GM21447 (cell line): ENCODE results near the gene KDM4B.

ENCODE experiments used
- ATAC-seq: cut with Tn5 transposase; IDR thresholded peaks from one replicate; pipeline ENCODE4 v1.9.1; 2021; ENCODE audit not compliant: unreplicated experiment

Gene KDM4B

DNA sequence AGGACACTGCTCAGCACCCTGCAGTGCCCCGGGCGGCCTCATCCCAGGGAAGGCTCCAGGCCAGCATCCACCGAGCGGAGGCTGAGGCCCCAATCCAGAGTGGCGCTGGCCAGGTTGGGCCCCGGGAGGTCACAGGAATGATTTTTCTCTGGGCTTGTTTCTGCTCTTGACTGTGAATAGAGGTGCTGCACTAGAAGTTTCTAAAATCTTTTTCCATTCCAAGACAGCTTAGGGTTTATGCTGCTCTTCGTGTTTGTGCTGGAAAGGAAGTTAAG is 15.1 kb downstream of the KDM4B start:
- no peak for ATAC-seq

DNA sequence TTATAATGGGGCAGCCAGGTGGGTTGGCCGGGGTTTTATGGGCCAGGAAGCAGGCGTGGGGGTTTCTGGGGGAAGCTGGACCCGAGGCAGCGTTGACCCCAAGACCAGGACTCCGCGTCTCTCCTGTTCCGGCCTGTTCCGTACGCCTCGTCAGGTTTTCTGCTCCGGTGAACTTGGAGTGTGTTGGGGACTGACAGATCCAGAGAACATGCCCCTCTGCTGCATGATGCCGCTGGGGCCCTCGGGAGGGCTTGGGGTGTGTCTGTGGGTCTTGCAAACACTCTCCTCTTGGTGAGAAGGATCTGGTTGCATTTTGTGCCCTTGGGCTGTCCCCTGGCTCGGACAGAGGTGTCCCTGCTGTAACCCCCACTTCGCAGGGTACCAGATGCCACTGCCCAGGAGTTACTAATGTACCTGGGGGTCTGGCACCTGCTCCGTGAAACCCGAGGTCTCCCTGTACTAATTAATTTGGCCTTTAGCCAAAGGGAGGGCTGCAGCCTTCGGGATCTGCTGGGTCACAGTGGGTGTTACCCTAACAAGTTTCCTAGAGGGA is 15.6 kb downstream of the KDM4B start:
- no peak for ATAC-seq

DNA sequence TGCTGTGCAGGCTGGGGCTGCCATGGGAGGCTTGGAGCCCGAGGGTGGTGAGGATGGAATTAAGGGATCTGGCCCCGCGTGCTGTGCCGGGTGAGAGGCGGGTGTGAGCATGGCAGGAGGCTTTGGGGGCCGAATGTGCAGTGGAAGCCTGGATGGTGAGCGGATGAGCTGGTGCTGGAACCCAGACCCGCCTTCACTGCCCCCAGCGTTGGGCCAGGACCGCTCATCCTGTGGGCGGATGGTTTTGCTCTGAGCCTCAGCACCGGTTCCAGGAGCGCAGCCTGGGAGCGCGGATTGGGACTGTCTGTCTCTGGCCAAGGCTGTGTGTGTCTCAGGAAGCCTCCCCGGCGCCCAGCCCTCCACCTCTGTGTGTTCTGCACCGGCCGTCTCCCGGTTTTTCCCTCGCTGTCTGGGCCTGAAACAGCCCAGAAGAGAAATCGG is 16.7 kb downstream of the KDM4B start:
- ATAC-seq = no peak

DNA sequence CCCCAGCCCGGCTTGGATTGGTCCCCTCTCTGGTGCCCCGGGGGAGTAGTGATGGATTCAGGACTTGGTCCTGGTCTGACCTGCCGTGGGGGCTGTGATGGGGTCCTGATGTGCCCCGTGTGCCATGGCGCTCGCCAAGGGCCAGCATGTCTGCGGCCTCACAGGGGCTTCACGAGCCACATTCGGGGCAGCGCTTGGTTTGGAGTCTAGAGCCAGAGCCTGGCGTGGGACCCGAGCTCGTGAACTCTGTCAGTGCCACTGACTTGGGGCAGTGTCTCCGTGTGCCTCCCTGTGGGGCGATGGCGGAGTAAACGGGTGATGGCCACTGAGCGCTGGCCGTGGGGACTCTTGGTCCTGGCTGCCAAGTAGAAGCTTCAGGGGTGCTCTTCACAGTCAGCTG is 17.1 kb downstream of the KDM4B start:
- ATAC-seq = no peak

DNA sequence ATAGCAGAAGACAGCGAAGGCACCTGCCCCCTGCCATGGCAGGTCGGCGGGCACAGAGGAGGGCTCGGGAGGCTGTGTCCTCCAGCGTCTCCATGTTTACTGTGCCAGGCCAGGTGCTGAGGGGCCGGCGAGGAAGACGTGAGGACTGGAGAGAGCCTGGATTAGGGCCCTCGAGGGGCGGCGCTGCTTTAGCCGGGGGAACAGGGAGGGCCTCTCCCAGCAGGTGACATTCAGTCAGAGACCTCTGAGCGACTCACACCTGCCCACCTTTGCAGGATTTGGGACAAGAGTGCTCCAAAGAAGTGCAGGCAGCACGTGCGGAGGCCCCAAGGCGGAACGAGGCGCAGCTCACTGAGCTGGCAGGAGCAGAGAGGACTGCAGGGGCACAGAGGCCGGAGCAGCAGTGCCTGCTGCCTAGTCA is 17.6 kb downstream of the KDM4B start:
- no peak for ATAC-seq

DNA sequence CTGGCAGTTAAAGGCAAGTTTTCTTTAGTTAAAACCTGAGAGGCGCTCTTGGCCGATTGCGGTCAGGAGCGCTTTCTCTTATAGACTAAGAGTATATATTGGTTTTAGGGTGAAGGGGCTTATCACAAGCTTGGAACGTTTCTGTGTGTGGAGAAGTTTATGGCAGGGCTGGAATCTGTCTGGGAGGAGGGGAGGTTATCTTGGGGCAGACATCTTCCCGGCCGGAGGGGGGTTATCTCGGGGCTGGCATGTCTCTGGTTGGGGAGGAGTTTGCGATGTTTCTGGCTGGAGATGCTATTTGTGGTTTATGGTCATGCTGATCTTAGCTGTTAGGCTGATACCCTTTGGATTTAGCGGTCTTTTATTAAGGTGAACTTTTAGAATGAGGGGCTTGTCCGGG is 18.3 kb downstream of the KDM4B start:
- ATAC-seq = no peak

DNA sequence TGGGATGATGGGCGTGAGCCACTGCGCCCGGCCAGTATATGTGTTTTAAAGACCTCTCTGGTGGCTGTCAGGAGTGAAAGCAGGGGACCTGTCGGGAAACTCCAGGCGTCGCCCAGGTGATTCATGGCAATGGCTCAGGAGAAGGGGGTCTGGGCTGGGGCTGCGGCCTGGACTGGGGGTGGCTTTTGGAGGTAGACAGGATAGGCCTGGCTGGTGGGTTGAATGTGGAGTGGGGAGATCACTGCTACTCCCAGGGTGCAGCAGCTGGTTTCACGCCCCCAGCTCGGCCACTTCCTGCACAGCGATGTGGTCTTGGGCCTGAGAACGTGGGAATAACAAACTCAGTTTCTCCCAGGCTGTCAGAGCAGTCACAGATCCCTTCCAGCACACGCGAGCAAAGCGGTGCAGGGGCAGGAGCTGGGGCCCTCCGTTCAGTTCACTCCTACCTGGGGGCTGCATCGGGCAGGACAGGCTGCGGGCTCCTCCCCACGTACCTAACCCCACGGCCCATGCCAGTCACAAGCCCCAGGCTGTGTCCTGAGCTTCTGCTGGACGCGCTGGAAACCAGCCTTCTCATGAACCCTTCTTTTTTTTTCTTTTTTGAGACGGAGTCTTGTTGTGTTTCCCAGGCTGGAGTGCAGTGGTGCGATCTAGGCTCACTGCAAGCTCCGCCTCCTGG is 18.9 kb downstream of the KDM4B start:
- ATAC-seq = no peak

DNA sequence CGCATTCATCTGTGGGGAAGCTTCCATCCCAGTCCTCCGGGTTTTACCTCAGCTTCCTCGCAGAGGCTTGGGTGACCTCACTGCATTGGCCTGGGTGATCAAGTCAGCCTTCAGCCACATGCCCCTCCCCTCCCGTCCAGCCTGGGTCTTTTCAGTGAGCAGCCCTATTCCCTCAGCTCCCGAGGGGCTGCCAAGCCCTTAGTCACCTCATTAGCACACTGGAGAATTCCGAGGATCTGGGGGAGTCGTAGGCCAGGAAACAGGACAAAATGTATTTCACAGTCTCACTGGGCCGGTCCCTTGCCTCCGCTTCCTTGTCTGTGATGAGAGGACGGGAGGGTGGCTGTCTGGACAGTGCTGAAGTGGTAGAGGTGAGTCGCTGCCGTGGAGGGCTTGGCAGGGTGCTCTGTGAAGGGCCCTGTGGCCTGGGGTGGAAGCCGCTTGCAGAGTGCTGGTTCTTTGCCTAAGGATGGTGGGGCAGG is 19.9 kb downstream of the KDM4B start:
- no peak for ATAC-seq

DNA sequence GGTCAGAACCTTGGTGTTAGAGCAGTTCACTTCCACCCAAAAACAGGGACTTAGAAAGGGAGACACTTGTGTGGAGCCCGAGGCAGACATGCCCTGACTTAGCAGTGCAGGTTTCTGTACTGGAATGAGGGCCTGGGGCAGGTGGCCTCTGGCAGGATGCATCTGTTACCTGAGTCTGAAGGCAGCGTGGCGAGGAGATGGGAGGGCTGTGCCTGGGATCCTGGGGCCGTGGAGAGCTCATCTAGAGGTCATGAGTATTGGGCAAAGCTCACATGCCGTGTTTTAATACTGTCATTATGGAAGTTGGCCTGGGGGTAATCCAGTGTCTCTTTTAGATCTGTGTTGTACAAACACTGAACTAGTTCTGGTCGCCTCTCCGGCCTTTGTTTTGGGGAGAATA is 21.4 kb downstream of the KDM4B start:
- ATAC-seq = no peak

DNA sequence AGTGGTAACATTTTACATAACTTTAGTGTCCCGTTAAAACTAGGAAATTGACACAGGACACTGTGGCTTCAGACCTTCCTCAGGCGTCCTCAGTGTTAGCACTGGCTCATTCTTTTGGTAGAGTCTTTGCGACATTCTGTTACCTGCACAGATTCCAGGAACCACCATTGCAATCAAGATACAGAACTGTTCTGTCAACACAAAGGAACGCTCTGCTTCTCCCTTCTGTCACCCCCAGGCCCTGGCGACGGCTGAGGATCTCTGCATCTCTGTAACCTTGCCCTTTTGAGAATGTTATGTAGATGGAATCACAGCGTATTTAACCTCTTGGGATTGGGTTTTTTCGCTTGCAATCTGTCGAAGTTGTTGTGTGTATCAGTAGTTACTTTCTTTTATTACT is 22.6 kb downstream of the KDM4B start:
- no peak for ATAC-seq

DNA sequence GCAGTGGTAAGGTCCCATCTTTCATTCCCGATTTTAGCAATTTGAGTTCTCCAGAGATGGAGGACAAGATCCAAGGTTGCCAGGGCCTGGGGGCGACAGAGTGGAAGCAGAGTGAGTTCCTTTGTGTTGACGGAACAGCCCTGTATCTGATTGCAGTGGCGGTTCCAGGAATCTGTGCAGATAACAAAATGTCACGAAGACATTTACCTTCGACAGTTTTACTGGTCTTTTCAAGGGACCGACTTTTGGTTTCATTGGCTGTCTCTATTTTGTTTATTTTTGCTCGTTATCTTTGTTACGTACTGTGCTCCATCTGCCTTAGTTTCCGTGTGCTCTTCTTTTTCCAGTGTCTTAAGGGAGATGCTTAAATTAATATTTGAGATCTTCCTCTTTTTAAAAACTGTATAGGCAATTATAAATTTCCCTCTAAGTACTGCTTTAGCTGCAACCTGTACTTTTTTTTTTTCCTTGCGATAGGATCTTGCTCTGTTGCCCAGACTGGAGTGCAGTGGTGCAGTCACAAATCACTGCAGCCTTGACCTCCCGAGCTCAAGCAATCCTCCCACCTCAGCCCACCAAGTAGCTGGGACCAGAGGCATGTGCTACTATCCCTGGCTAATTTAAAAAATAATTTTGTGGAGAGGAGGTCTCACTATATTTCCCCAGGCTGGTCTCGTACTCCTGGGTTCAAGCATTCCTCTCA is 23.2 kb downstream of the KDM4B start:
- no peak for ATAC-seq

DNA sequence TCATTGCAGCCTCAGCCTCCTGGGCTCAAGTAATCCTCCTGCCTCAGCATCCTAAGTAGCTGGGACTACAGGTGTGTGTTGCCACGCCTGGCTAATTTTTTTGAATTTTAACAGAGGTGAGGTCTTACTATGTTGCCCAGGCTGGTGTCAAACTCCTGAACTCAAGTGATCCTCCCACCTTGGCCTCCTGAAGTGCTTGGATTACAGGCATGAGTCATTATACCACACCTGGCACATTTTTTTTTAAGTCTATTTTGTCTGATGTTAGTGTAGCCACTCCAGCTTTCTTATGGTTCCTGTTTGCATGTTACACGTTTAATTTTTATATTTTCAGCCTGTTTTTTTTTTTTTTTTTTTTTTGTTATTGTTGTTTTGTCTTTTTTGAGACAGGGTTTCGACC is 24.8 kb downstream of the KDM4B start:
- no peak for ATAC-seq

DNA sequence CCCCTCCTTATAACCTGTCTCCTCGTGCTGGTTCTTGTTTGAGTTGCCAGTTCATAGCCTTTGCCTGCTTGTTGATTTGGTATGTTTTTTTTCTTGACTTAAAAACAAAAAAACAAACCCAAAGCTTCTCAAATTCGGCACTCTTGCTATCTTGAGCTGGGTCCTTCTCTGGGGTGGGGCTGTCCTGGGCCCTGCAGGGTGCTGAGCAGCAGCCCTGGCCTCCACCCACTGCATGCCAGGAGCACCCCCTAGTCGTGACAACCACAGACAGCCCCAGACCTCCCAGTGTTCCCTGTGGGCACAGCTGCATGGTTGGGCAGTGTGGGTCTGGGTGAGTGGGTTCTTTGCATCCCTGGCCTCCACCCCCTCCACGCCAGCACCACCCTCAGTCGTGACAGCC is 27.8 kb downstream of the KDM4B start:
- no peak for ATAC-seq

DNA sequence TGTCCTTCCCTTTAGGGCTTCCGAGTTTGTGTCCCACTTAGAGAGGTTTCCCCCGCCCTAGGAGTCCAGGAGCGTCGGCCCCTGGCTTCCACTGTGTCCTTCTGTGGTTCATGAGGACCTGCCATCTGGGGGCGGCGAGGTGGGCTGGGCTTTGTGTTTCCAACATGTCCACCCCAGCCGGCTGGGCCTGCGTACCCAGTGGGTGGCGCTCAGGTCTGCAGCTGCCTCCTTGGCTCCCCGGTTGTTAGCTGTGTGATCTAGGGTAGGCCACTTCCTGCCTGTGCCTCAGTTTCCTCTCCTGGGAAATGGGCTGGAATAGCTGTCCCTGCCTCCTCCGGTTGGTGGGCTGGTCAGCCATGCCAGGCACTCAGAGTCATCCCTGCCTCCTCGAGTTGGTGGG is 28.4 kb downstream of the KDM4B start:
- ATAC-seq = no peak

DNA sequence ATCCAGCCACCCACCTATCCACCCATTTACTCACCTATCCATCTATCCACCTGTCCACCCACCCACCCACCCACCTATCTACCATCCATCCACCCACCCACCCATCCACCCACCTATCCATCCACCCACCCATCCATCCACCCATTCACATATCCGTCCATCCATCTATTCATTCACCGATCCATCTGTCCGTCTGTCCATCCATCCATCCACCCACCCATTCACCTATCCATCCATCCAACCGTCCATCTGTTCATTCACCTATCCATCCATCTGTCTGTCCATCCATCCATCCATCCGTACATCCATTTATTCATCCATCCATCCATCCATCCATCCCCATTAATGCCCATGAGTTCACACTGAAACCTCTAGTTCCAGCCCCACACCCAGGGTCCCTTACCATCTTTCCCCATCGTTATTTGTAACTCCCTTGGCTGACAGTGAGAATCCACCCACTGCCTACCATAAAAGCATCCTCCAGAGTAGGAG is 31.3 kb downstream of the KDM4B start:
- no peak for ATAC-seq

DNA sequence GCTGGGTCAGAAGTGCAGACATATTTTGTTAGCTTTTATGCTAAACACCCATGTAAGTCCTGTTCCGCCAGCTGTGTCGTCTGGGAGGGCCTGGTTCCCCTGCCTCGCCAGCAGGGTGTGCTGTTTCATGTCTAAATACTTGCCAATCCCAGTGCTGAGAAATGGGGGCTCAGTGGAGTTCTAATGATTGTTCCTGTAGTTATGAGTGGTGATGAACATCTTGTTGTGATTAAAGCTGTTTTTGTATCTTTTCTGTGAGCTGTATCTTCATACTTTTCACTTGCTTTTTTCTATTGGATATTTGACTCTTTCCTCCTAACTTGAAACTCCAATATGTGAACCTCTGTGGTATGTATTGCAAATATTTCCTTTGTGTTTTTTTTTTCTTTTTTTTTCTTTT is 32.7 kb downstream of the KDM4B start:
- ATAC-seq = no peak

DNA sequence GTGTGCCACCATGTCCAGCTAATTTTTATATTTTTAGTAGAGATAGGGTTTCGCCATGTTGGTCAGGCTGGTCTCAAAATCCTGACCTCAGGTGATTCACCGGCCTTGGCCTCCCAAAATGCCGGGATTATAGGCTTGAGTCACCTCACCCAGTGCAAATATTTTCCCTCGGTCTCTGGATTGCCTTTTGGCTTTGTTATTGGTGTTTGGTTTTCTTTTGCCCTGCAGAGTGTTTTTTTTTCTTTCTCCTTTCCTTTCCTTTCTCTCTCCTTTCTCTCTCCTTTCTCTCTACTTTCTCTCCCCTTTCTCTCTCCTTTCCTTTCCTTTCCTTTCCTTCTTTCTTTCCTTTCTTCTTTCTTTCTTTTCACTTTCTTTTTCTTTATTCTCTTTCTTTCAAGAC is 33.2 kb downstream of the KDM4B start:
- no peak for ATAC-seq

DNA sequence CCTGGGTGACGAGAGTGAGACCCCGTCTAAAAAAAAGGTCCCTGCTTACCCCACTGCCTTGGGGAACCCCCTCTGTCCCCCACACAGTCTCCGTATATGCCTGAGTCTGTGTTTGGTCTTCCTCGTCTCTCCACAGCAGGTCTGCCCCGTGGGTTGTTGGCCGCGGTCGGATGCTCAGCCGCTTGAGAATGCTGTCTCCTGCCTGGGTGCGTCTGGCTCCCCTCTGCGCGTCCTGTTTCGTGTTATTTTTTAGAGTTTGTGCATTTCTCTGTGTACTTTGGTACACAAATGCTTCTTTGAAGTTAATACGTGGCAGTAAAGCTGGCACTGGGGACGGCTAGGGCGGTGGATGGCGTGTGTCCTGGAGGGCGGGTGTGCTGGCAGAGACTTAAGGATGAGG is 34.9 kb downstream of the KDM4B start:
- no peak for ATAC-seq

DNA sequence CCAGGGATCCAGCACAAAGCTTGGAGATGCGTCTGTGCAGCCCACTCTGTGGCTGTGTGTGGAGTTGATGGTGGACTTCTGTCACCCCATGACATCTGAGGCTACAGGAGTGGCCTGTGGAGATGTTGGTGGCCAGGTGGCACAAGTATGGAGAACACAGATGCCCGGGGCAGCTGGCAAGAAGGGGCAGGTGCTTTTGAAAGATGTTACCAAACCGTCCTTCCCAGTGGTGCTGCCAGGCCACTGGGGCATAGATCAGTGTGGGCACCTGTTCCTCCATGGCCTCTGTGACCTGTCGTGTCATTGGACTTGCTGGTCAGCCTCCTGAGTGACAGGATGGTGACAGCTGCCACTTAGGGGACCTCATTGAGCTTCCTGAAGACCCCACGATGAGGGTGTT is 36.2 kb downstream of the KDM4B start:
- ATAC-seq = no peak

DNA sequence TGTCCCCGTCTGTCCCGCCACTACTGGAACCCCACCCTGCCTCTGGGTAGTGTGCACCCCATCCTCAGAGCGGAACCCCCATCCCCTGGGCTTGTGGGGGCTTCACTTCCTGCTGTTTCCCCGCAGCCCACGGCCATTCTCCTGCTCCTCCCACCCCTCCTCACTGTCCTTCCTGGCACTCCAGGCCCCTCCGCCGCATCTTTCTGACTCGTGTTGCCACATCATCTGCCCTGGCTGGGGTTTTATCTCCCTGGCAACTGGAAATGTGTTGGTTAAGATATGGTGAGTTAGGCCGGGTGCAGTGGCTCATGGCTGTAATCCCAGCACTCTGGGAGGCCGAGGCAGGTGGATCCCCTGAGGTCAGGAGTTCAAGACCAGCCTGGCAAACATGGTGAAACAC is 37.3 kb downstream of the KDM4B start:
- ATAC-seq = no peak

DNA sequence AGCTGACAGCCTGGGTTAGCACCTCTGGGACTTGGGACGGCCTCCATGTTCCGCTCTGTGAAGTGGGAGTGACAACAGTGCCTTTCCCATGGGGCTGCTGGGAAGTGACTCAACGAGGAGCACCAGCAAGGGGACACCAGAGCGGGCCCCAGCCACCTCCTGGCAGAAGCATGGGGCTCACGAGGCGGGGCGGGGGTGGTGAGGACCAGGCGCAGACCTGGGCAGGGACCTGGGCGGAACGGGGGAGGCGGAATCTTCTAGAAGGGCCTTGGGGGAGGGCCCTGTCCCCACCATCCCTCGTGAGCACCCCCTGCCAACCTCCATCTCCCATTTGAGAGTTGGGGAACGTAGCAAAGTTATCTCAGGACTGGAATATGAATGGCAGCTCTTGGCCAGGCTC is 37.9 kb downstream of the KDM4B start:
- no peak for ATAC-seq

DNA sequence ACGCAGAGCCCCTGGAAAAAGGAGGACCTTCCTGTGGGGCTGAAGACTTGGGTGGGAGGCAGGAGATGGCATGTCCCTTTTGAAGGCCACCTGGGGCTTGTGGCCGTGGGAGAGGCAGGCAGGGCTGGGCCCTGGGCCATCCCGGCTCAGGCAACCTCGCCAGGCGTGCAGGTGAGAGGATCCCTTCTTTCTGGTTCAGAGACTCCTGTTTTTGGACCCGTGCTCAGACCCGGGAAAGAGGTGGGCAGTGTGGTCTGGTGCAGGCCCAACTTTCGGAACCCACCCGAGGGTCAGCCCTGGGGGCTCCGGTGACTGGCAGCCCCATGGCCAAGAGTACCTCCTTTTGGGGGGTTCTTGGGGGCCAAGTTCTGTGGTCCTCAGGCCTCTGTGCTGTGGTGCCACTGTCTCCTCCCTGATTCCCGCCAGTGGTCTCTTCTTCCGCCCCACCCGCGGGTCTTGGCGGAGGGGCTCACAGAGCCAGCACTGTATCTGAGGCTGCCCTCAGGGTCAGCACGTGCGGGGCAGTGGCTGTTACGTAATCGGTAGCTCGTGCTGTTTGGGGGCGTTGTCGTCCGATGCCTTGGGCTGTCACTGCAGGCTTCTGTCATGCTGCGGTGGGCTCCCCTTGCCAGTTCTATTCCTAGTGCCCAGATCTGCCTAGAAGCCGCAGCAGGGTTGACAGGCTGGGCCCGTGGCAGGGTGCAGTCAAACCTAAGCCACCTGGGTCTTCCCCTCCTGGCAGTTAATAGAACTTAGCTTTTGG is 42.7 kb downstream of the KDM4B start:
- ATAC-seq = no peak
